NCI-H2107 treated with DMSO at 0.1 percent for 48 hours (cell line): ENCODE results near the gene STRA6.

Source experiments
- DNase-seq: peaks from one replicate; lab custom pipeline; 2025; ENCODE audit not compliant: unreplicated experiment; lab: John Stamatoyannopoulos, UW

The STRA6 gene

GRCh38 chr15:74180881-74181602, 21.5 kb downstream of the STRA6 start:
- no peak for DNase-seq

- no peak for DNase-seq
Measured at GRCh38 chr15:74179983-74180880, 22.4 kb downstream of the STRA6 start.

- DNase-seq = no peak
Measured at GRCh38 chr15:74179101-74179841, 23.3 kb downstream of the STRA6 start.

- no peak for DNase-seq
Measured at GRCh38 chr15:74178326-74179100, 24.1 kb downstream of the STRA6 start.

- DNase-seq = no peak
Measured at GRCh38 chr15:74176262-74177214, 26.0 kb downstream of the STRA6 start.

GRCh38 chr15:74175271-74176191, 27.1 kb downstream of the STRA6 start:
- DNase-seq = no peak

- no peak for DNase-seq
Measured at GRCh38 chr15:74174958-74175253, 27.7 kb downstream of the STRA6 start.

- DNase-seq = no peak
Measured at GRCh38 chr15:74174219-74174957, 28.2 kb downstream of the STRA6 start.

GRCh38 chr15:74173380-74174218, 29.0 kb downstream of the STRA6 start, which contains the start of gene ISLR:
ISLR (plus strand) TSS chr15:74173710; CDS start chr15:74174859, 1,149 bp downstream.
- DNase-seq = no peak

- DNase-seq = no peak
Measured at GRCh38 chr15:74172701-74173379, 29.7 kb downstream of the STRA6 start.

- DNase-seq = no peak
Measured at GRCh38 chr15:74171965-74172541, 30.5 kb downstream of the STRA6 start.

GRCh38 chr15:74170875-74171578, 31.6 kb downstream of the STRA6 start:
- DNase-seq = no peak

GRCh38 chr15:74170071-74170844, 32.3 kb downstream of the STRA6 start:
- no peak for DNase-seq

GRCh38 chr15:74168711-74169126, 33.9 kb downstream of the STRA6 start:
- no peak for DNase-seq

- DNase-seq = no peak
Measured at GRCh38 chr15:74167891-74168331, 34.7 kb downstream of the STRA6 start.
